Lower leg skin (tissue), 4 donors: ENCODE measurements around the gene ULBP2. TPM values are rescaled to one million over a fixed set of nuclear protein-coding genes. Genes with fewer than 3 reads are reported as not detected.
A peak's percentile ranks its signal among the peaks of the same experiment; 100 is the strongest.
"Not testable (repeated sequence)": the region's sequence is repeated elsewhere in the genome, so short reads cannot be mapped to it uniquely, and the experiment has no call there.

Source experiments
- DNase-seq, 2 donors: peaks; one replicate each; pipeline ENCODE4 v3.0.0-alpha.2; 2019; ENCODE audit warnings: low spot score in 2 of 2
- H3K4me3 ChIP-seq: fragments of 200-600 bp; sonication (generic); 2 replicates; pipeline ENCODE4 v1.5.1; 2017; ENCODE audit warnings: mild to moderate bottlenecking, low read depth; ENCODE audit not compliant: poor library complexity, severe bottlenecking
- CTCF ChIP-seq, 3 donors: fragments of 450-650 bp; IDR thresholded peaks; one replicate each; pipeline ENCODE4 v1.5.1; 2016; ENCODE audit warnings: antibody characterized with exemption in 3 of 3, mild to moderate bottlenecking in 3 of 3, moderate library complexity in 2 of 3
- POLR2A ChIP-seq, 2 donors: fragments of 450-650 bp; IDR thresholded peaks; one replicate each; pipeline ENCODE4 v1.6.1; 2016 to 2017; ENCODE audit warnings: antibody characterized with exemption in 2 of 2, mild to moderate bottlenecking in 1 of 2, moderate library complexity in 1 of 2
- WGBS, 2 donors: methylation state at CpG; one replicate each; pipeline ENCODE4 v1.1.5; 2018; 5-methylcytosine and 5-hydroxymethylcytosine counted together
- intact Hi-C: fragments of 100-400 bp; cut with DNase I; formaldehyde crosslinking; loops from one replicate; pipeline ENCODE4 v1.15.0; 2023; ENCODE audit warnings: low total_unique reads
- total RNA-seq, 4 donors: library from RNA; depleted of rRNA; stranded (reverse); fragments of >200 nt; gene quantifications; one replicate each; pipeline ENCODE4 v1.1.0, GENCODE V29; 2016

The ULBP2 gene
- total RNA-seq, 4 donors from 2014 or later = 0.25 to 0.68 TPM; not detected in 2

- peak in 1 of 2 donors; percentile 36 for DNase-seq
- WGBS, 2 donors = 70 to 81% methylated on average over 9 of the region's 9 CpGs
- no peak for TF ChIP-seq CTCF (IDR thresholded peaks at IDR 0.05)
- TF ChIP-seq POLR2A (IDR thresholded peaks at IDR 0.05) = no peak
- H3K4me3 ChIP-seq = no peak overlapping the region
- intact Hi-C loops = no loop called here
Measured at GRCh38 chr6:149913540-149914240, 28.1 kb upstream of the ULBP2 start.

- intact Hi-C loops = no loop called here
- H3K4me3 ChIP-seq = no peak overlapping the region
- 90 to 95% methylated on average over 10 of the region's 10 CpGs for WGBS, 2 donors
- TF ChIP-seq POLR2A (IDR thresholded peaks at IDR 0.05) (no peak), CTCF (IDR thresholded peaks at IDR 0.05) (no peak)
- peak in 1 of 2 donors; percentile 70 for DNase-seq
Measured at GRCh38 chr6:149915970-149916865, 25.6 kb upstream of the ULBP2 start.

- DNase-seq = peak in 1 of 2 donors; percentile 31
- WGBS, 2 donors = 74 to 77% methylated on average over 2 of the region's 2 CpGs
- TF ChIP-seq CTCF (IDR thresholded peaks at IDR 0.05) (no peak), POLR2A (IDR thresholded peaks at IDR 0.05) (no peak)
Measured at GRCh38 chr6:149917679-149918078, 24.1 kb upstream of the ULBP2 start.

GRCh38 chr6:149918151-149918905, 23.5 kb upstream of the ULBP2 start:
- intact Hi-C loops = no loop called here
- TF ChIP-seq POLR2A (IDR thresholded peaks at IDR 0.05) = no peak
- TF ChIP-seq CTCF (IDR thresholded peaks at IDR 0.05) = no peak
- peak in 1 of 2 donors; percentile 74 for DNase-seq
- 81 to 89% methylated on average over 6 of the region's 6 CpGs for WGBS, 2 donors
- H3K4me3 ChIP-seq = no peak overlapping the region

More at GRCh38 chr6:149917679-149918078, 24.1 kb upstream of the ULBP2 start:
- no peak overlapping the region for H3K4me3 ChIP-seq
- intact Hi-C loops = no loop called here

- H3K4me3 ChIP-seq, intact Hi-C loops: not testable (repeated sequence)
- peak in 1 of 2 donors; percentile 53 for DNase-seq
- 87 to 94% methylated on average over 11 of the region's 11 CpGs for WGBS, 2 donors
Measured at GRCh38 chr6:149919126-149919833, 22.5 kb upstream of the ULBP2 start.
